OCI-LY7 (cell line): ENCODE data around the gene CRADD.

ENCODE experiments used
- EZH2phosphoT487 ChIP-seq: fragments of 200-600 bp; sonication (generic); IDR thresholded peaks from 2 replicates; pipeline ENCODE4 v1.6.1; 2018; ENCODE audit warnings: low read depth, borderline replicate concordance, mild to moderate bottlenecking, mixed run types, antibody characterized with exemption, low read length, moderate library complexity, mixed read lengths
- TF ChIP-seq, protein P1 (sequence below): fragments of 200-600 bp; sonication (generic); conservative IDR thresholded peaks from 2 replicates; pipeline ENCODE4 v1.5.1; 2014; ENCODE audit warnings: mild to moderate bottlenecking, antibody characterized with exemption, low read length, moderate library complexity, mixed read lengths

DNA sequence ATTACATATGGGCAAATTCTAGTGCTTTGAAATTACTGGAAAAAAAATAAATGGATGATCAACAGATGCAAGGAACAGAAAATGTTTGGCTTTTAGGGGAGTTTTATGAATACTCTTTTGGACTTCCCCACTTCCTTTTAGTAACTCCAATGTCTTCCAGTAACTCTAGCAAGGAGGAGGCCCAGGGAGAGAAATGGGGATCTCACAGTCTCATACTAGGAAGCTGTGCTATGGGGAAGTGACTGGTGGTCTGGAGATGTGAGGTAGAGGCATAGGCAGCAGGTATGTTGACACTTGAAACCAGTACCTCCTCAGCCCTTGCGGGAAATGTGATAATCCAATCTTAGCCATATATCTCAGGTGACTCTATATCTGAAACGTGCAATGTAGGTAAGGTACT, 68.1 kb downstream of the CRADD start:
- TF ChIP-seq, protein P1, sequence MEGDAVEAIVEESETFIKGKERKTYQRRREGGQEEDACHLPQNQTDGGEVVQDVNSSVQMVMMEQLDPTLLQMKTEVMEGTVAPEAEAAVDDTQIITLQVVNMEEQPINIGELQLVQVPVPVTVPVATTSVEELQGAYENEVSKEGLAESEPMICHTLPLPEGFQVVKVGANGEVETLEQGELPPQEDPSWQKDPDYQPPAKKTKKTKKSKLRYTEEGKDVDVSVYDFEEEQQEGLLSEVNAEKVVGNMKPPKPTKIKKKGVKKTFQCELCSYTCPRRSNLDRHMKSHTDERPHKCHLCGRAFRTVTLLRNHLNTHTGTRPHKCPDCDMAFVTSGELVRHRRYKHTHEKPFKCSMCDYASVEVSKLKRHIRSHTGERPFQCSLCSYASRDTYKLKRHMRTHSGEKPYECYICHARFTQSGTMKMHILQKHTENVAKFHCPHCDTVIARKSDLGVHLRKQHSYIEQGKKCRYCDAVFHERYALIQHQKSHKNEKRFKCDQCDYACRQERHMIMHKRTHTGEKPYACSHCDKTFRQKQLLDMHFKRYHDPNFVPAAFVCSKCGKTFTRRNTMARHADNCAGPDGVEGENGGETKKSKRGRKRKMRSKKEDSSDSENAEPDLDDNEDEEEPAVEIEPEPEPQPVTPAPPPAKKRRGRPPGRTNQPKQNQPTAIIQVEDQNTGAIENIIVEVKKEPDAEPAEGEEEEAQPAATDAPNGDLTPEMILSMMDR: no peak
- TF ChIP-seq EZH2phosphoT487: no peak
